H54 (cell line): ENCODE measurements around the gene SRMS.
"Not testable (repeated sequence)": the region's sequence is repeated elsewhere in the genome, so short reads cannot be mapped to it uniquely, and the experiment has no call there.

ENCODE experiments used
- DNase-seq: peaks from one replicate; pipeline ENCODE4 v3.0.0; 2011; ENCODE audit warnings: low spot score, mixed read lengths; ENCODE audit not compliant: insufficient read length
- FAIRE-seq: peaks from 3 replicates; lab custom pipeline; 2011; peaks lifted over from hg19 to GRCh38; lab: Jason Lieb, UNC
- POLR2A ChIP-seq: IDR thresholded peaks from 2 replicates; pipeline ENCODE4 v1.6.1; 2011; ENCODE audit warnings: low read depth, mild to moderate bottlenecking, low read length

Gene SRMS

DNA sequence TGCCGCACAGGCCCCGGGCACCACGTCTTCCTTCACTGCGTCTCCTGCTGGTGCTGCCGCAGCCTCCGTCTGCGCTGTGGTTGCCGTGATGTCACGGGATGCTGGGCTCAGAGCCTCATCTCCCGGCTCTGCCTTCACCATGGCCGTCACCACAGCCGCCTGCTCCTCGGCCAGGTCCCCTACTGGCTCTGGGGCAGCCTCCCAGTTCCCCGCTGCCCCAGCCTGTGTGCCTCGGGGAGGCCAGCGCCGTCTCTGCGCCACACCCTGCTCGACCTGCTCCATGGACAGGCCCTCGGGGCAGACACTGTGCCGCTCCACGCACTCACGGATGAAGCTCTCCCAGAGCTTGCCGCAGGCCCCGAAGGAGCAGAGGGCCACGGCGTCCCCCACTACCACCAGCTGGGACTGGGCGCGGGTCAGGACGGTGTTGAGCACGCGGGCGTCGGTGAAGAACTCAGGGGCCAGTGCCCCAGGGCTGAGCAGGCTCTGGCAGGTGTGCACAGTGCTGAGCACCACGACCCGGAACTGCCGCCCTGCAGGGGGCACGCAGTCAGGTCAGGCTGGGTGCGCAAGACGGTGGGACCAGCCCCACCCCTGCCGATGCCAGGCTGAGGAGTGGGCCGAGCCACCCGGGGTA lies 18.3 kb upstream of the SRMS start:
- no peak for TF ChIP-seq POLR2A
- no peak for FAIRE-seq
- no peak for DNase-seq

DNA sequence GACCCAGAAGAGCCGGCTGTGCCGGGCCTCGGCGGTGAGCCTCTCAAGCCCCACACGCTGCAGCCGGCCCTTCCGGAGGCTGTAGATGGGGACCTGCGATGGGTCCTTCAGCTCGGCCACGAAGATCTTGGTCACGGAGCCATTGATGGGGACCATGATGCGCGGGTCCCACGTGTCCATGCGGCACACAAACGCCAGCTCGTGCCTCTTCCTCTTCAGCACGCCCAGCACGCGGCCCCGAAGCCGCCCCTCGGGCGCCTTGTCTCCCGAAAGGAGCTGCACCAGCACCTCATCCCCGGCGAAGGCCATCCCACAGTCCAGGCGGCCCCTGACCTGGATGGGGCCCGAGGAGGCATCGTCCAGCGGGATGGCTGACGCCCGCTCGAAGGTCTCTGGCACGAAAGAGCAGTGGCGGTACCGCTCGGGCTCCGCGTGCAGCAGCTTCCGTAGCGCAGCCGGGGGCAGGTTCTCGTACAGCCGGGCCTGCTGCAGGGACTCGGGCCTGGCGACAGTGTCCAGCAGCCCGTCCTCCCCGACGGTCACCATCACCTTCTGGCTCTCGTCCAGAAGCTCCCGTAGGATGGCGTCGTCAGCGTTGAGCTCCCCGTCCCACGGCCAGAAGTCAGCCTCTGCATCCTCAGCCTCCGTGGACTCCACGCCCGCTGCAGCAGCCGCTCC lies 17.6 kb upstream of the SRMS start:
- FAIRE-seq = no peak
- TF ChIP-seq POLR2A = no peak

DNA sequence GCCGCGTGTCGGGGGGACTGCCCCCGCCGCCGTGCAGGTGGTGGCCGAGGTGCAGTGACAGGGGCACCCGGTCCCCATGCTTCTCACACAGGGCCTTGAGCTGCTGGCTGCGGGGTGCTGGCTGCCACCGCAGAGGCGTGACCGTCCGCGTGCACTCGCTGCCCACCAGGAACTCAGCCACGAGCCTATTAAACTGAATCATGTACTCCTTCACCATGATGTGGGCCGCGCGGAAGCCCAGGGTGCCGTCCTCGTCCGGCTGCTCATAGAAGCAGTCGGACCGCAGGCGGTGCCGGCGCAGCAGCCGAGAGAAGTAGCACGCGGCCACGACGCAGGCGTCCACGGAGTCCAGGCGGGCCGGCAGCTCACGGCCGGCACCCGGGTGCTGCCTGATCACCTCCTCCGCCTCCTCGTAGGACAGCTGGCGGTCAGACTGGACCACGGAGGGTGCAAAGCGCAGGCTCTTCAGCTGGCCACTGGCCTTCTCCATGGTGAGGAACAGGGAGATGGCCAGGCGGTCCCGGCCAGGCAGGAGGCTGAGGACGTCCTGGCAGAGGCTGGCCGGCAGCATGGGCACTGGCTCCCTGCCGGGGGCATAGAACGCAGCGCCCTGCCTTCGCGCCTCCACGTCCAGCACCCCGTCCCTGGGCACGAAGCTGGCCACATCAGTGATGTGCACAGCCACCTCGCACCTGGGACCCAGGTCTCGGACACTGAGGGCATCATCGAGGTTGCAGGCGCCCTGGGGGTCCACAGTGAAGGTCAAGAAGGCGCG lies 16.7 kb upstream of the SRMS start:
- no peak for DNase-seq
- no peak for TF ChIP-seq POLR2A
- no peak for FAIRE-seq

More for the DNA sequence above, 17.6 kb upstream of the SRMS start:
- DNase-seq = no peak

DNA sequence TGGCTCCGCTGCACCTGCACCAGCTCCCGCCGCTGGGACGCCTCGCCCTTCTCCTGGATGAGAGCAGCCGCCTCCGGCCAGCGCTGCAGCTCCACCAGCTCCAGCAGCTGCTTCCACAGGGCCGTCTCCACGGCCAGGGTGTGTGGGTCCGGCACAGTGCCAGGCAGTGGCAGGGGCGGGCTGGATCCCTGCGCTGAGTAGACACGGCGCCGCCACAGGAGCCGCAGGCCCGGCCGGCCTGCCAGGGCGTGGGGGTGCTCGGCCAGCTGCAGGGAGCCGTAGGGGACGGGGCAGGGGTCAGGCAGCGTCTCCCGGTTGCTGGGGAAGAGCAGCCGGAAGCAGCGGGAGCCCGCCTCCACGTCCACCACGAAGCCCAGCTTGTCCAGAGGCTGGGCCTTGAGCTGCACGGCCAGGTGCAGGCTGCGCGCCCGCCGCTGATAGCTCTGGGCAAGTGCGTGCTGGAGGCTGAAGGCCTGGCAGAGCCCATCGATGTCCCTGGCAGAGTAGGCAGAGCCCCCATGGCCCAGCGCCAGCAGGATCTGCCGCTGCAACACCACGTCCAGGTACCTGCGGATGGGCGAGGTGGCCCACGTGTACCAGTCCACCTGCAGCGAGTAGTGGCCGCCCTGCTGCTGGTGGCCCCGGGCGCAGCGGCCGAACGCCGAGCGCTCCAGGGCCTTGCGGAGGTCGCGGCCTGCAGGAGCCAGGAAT lies 15.8 kb upstream of the SRMS start:
- FAIRE-seq = no peak
- no peak for DNase-seq
- no peak for TF ChIP-seq POLR2A

DNA sequence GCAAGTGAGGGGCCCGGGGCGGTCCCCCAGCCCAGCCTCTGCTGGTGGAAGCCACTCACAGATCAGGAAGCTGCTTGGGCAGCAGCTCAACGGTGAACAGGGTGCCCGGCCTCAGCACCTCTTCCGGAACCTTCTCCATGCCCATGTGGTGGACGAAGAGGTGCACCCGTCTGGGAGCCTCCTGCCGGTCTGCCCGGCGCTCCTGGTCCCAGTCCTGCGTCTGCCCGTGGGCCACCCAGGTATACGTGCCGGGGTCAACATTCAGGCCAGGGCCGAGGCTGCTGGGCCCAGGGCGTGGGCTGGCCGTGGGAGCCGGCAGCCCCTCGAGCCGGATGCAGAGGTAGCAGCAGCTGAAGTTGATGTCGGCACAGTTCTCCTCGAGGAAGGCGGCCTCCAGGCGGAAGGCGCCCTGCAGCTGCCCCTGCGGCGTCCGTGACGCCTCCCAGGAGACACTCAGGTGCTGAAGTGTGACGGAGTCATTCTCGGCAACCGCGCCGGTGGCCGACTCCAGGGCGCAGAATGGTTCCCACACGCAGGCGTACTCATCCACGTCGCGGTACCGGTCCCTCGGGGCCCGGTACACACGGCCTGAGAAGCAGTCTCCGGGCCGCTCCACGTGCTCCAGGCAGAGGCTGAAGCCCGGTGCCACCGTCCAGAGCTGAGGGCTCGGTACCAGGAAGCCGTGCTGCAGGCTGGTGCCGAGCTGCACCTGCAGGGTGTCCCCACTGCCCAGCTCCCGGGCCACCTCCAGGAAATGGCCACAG lies 15.1 kb upstream of the SRMS start:
- FAIRE-seq (no peak), DNase-seq (no peak)
- TF ChIP-seq POLR2A = no peak

DNA sequence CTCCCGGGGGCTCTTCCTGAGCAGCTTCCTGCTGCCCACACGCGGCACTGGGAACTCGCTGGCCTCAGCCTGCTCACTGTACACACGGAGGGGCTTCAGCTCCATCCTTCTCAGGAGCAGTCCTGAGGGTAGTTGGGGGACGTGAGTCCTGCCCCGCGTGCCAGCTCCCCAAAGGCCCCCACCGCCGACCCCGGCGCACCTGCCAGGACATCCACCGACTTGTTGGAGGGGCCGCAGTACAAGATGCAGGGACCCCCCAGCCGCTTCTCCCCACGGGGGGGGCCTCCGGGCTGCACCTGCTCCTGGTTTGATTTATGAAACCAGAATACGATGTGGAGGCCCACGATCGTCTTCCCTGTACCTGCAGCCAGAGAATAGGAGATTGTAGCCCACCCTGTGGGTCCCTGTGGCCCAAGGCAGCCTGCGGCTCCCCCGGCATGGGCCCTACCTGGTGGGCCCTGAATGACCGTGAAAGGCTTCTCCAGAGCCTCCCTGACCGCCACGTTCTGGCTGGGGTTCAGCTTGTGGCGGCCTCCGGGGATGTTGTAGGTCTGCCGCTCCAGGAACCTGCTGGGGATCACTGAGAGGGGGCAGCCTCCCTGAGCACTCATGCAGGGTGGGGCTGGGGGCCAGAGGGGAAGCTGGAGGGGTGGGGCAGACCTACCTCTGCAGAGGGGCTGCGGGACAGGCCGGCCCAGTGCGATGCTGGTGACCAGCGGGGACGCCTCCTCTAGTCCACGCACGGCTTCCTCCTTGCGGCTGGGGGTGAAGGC lies 14.3 kb upstream of the SRMS start:
- TF ChIP-seq POLR2A = no peak
- FAIRE-seq (no peak), DNase-seq (no peak)

DNA sequence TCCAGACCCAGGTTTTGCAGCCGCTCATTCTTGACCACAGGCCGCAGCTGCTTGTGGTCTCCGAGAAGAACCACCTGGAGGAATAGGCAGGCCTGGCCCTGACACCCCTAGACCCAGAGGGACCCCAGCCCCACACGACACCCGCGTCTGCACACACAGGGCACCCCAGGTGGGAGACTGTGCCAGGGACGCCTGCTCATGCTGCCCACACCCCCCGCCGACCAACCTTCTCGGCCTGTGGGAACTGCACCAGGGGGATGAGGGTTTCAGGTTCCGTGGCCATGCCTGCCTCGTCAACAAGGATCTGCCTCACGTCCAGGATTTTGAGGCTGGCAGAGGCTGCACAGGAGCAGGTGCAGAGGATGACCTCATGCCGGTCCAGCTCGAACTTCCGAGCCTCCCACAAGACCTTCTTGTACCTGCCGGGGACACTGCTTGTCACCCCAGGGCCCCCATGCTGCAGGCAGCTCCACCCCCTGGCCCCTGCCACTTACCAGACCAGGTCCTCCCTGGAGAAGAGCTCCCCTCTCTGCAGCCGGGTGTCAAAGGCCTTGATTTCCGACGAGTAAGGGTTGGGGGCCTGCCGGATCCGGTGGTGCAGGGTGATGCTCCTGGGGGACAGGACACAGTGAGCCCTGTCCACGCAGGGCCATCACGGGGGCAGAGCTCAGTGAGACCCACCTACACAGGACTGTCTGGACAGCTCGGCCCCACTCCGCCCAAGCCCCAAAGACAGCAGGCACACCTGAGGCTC lies 13.5 kb upstream of the SRMS start:
- no peak for TF ChIP-seq POLR2A
- DNase-seq (no peak), FAIRE-seq (no peak)

DNA sequence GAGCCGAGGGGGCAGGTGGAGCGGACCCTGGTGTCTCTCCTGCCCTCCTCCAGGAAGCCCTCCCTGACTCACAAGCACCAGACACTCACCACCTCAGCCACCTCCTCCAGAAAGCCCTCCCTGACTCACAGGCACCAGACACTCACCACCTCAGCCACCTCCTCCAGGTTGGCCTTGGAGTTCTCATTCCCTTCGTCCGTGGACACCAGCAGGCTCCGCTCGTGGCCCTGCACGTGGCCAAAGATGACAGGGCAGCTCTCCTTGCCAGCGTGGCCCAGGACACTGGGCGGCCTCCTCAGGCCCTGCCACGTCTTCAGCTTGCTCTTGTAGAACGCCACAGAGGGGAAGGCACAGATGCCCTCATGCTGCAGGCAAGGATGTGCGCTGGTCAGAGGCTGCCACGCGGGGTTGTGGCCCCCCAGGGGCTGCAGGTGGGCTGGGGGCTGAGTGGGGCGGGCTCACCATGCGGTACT lies 12.8 kb upstream of the SRMS start:
- DNase-seq (no peak), FAIRE-seq (no peak)
- no peak for TF ChIP-seq POLR2A

DNA sequence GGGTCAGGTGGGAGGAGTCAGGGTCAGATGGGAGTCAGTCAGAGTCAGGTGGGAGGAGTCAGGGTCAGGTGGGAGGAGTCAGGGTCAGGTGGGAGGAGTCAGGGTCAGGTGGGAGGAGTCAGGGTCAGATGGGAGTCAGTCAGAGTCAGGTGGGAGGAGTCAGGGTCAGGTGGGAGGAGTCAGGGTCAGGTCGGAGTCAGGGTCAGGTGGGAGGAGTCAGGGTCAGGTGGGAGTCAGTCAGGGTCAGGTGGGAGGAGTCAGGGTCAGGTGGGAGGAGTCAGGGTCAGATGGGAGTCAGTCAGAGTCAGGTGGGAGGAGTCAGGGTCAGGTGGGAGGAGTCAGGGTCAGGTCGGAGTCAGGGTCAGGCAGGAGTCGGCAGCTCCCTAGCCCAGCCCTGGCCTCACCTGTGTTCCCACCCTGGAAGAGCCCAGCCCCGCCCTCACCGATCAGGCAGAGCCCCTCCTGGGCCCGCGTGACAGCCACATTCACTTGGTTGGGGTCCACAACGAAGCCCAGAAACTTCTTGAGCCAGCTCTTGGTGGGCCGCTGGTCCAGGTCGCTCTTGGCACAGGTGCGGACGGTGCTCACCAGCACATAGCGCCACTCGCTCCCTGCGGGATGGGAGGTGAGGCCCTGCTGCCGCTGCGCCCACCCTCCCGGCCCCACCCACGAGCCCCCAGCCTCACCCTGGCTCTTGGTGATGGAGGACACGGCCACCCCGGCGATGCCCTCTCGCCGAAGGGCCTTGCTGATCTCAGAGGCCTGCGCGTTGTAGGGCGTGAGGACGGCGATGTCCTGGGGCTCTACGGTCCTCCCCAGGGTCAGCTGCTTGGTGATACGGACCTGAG lies 12.2 kb upstream of the SRMS start:
- not testable (repeated sequence) for DNase-seq, FAIRE-seq

DNA sequence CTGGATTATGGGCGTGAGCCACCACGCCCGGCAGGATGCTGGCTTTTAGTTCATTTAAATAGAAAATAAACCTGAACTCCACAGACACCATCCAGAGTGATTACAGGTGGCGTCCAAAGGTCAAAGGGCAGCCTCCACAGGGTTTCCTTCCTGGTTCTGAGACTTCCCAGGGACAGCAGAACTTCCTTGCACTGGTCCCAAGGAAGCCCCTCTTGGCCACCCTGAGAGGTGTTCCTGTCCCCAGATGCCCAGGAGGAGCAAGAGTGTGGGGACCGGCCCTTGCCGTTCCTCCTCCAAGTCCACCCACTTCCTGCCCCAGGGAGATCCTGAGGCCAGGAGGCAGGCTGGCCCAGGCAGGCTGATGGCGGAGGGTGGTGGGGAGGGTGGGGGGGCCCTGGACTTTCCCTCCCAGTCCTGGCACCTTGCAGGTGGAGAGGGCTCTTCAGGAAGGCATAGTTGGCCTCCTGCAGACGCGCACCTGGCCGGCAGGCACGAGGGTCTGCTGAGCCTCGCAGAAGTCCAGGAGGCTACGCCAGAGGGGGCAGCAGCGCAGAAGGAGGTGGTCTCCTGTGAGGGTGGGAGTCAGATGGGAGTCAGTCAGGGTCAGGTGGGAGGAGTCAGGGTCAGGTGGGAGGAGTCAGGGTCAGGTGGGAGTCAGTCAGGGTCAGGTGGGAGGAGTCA lies 11.4 kb upstream of the SRMS start:
- FAIRE-seq = no peak
- DNase-seq = no peak
- TF ChIP-seq POLR2A = no peak
